ENCODE measurements around the gene CPEB2.
"Not testable (repeated sequence)": the region's sequence is repeated elsewhere in the genome, so short reads cannot be mapped to it uniquely, and the experiment has no call there.

Gene CPEB2

DNA sequence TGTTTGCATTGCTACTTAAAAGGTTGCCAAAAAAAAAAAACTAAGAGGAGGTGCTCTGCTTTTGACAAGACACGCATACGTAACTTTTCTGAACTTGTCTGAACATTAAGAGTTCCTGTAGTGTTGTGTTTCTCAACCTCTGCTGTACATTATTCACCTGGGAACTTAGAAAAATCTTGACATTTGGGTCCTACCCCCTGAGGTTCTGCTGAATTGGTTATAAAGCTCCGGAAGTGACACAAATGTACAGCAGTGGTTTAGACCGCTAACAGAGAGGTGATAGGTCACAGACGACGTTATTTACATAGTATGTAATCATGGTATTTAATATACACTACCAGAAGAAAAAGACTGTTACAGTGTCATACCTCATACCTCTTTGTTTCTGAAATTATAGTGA is 61.1 kb downstream of the CPEB2 start:
- no peak for DNase-seq

DNA sequence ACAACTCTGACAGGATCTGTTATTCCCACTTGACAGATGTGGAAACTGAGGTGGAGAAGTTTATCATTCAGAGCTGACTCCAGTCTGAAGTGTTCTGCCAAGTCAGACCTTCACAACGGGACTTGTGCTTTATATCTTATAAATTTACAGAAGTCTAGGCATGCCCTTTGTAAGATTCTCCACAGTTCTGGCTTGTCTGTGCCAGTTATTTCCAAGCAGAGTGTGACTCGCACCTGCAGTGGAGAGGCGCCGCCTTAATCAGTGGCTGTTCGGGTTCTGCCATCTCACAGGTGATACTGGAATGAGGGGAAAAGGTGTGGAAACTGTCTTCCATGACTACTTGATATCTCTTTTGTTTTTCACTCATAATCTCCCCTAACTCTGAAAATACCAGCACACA is 63.2 kb downstream of the CPEB2 start:
- no peak for DNase-seq

DNA sequence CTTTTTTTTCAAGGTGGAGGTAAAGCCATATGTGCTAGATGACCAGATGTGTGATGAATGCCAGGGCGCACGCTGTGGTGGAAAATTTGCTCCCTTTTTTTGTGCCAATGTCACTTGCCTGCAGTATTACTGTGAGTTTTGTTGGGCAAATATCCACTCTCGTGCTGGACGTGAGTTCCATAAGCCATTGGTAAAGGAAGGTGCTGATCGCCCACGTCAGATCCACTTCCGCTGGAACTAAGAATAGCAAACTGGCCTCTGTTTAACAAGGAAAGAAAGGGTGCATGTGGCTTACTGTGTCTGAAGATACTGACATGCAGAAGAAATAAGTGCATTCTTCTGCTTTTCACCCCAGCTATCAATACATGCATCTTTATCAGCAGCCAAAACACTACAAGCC is 63.9 kb downstream of the CPEB2 start:
- no peak for DNase-seq

DNA sequence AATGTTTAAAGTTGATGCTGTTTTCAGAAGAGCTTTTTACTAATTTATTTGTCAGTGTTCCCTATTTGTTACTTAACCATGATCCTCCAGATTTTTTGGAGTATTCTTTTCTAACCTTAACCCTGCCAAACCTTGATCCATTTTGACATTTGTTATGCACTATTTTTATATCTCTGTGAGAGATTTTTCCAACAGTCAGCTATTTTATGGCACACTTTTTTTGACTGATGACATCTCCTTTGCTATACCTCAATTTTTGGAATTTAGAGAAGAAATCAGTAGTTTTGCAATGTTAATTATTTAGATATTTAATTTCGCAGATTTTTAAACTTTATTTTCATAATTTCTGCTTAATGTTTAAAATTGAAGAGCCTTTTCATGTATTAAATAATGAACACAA is 66.0 kb downstream of the CPEB2 start:
- DNase-seq: no peak

DNA sequence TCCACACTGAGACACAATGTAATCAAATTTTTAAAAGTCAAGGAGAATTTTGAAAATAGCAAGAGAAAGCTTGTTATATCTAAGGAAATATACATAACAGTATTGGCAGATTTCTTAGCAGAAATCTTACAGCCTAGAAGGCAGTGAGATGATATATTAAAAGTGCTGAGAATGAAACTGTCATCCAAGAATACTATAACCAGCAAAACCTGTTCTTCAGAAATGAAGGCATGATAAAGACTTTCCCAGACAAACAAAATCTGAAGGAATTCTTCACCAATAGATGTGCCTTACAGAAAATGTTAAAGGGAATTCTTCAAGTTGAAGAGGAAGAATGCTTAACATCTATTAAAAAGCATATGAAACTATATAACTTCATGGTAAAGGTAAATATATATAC is 73.6 kb downstream of the CPEB2 start:
- DNase-seq: no peak

DNA sequence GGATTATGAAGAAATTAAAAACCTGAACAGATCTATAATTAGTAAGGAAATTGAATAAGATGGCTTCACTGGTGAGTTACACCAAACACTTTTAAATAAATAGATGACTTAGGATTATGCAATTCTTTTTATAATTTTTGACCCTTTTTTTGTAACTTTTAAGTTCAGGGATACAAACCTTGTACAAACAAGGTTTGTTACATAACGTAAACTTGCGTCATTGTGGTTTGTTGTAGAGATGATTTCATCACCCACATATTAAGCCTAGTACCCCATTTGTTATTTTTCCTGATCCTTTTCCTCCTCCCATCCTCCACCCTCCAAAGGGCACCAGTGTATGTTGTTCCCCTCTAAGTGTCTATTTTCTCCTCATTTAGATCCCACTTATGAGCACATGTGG is 75.7 kb downstream of the CPEB2 start:
- DNase-seq: no peak

DNA sequence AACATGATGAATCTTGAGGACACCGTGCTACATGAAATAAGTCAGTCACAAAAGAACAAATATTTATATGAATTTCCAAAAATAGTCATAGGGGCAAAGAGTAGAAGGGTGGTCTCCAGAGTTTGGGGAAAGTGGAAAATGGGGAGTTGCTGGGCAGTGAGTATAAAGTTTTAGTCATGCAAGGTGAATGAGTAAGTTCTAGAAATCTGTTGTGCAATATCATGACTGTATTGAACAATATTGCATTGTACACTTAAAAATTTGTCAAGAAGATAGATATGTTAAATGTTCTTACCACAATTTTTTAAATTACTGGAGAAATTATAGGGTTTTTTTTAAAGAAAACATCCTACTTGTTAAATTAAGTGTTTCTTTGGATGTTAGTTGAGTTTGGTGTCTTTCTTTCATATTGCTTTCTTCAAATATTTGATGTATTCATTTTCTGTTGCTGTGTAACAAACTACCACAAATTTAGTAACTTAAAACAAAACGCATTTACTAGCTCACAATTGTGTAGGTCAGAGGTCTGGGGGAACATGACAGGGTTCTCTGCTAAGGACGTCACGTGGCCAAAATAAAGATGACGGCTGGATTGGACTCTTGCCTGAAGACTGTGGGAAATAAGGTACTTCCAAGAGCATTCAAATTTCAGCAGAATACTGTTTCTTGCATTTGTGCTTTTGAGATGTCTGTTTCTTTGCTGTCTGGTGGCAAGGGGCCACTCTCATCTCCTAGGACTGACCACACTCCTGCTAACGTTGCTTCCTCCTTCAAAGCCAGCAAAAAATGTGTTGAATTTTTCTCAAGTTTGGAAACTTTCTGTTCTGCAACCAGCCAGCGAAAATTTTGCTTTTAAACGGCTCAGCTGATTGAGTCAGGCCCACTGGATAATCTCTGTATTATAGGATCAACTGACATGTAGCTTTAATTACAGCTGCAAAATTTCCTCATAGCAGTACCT is 76.7 kb downstream of the CPEB2 start:
- no peak for DNase-seq

DNA sequence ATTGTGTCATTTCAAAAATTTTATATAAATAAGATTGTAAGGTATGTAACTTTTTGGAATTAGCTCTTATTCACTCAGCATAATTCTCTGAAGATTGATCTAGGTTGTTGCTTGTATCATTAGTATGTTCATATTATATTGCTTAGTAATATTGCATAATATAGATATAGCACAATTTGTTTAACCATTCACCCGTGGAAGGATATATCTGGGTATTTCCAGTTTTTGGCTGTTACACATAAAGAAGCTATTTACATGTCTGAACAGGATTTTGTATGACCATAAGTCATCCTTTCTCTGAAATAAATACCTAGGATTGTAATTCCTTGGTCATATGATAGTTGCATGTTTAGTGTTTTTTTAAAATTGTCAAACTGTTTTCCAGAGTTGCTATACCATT is 82.5 kb downstream of the CPEB2 start:
- DNase-seq: no peak

DNA sequence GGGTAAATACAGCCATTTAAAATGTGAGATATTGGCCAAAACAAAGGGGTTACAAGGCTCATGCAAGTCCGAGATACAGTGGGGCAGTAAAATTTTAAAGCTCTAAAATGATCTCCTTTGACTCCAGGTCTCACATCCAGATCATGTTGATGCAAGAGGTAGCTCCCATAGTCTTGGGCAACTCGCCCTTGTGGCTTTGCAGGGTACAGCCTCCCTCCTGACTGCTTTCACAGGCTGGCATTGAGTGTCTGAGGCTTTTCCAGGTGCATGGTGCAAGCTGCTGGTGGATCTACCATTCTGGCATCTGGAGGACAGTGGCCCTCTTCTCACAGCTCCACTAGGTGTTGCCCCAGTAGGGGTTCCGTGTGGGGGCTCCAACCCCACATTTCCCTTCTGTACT is 83.5 kb downstream of the CPEB2 start:
- DNase-seq: not testable (repeated sequence)

DNA sequence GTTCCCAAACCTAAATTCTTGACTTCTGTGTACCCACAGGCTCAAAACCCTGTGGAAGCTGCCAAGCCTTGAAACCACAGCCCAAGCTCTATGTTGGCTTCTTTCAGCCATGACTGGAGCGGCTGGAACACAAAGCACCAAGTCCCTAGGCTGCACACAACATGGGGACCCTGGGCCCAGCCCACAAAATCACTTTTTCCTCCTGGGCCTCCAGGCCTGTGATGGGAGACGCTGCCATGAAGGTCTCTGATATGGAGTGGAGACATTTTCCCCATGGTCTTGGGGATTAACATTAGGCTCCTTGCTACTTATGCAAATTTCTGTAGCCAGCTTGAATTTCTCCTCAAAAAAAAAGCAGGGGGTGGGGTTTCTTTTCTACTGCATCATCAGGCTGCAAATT is 84.0 kb downstream of the CPEB2 start:
- DNase-seq: not testable (repeated sequence)

DNA sequence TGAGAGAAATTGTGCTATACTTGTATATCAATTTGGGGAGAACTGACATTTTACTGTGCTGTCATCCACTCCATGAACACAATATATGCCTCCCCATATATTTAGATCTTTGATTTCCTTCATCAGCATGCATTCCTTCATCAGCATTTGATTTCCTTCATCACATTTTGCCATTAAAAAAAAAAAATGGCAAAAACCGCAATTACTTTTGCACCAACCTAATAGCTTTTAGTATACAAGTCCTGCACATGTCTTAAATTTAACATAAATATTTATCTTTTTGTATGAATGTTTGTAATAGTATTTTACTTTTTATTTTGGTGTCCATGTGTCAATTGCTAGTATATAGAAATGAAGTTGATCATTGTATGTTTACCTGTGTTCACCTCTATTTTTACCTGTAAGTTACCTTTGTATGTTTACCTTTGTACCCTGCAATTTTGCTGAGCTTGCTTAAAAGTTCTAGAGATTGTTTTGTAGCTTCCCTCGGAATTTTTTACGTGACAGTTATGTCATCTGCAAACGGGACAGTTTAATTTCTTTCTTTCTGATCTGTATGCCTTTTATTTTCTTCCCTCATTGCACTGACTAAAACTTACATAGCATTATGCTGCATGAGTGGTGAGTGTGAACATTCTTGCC is 86.2 kb downstream of the CPEB2 start:
- no peak for DNase-seq

DNA sequence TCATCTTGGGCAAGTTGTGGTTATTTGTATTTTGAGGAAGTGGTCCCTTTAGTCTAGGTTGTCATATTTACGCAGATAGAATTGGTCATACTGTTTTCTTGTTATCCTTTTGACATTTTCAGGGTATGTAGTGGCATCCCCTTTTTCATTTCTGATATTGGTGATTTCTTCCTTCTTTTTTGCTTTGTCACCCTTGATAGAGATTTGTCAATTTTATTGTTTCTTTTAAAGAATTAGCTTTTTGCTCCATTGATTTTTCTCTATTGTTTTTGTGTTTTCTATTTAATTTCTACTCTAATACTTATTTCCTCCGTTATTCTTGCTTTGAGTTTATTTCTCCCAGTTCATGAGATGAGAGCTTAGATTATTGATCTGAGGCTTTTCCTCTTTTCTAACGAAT is 87.7 kb downstream of the CPEB2 start:
- no peak for DNase-seq

DNA sequence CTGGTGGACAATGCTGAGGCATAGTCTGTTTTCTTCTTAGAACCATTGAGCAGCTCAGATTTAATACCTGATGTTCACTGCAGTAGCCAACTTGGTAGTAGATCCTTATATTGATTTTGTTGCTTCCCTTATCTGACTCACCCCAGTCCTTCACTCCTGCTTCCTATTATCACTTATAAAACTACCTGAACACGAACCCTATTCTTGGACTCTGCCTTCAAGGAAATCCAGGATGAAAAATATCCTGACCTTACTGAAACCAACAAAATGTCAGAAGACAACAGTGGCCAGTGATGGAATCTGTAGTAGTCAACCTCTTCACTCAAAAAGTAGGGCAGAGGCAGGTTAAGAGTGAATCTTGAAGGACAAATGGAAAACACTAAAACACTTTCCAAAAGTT is 98.1 kb downstream of the CPEB2 start:
- DNase-seq: no peak

DNA sequence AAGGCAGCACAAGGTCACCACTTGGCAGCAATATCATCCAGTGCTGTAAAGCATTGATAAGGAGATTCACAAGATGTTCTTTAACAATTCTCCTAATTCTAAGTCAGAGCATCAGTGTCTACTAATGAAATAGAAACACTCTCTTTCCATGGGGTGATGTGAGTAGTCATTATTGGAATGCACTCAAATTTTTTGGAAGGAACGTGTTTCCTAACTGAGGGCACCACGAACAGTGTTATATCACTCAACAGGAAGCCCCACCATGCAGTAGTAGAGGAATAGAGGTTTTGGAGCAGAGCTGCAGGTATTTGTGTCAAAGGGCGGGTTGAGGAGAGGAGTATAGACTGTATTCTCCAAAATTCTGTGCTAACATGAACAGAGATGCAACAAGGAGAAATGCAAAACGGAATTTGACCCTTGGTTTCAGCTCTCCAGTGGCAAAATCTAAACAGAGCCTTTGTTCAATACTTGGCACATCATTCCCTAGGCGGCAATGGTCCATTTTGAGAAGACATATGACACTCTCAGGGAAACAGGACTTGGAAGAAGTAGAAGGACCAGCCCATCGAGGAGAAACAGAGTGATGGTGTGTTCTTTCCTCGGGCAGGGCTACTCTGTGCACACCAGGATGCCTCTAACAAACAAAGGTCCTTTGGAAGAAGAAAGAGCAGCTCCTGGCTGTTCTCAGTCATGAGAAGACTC is 98.9 kb downstream of the CPEB2 start:
- no peak for DNase-seq

DNA sequence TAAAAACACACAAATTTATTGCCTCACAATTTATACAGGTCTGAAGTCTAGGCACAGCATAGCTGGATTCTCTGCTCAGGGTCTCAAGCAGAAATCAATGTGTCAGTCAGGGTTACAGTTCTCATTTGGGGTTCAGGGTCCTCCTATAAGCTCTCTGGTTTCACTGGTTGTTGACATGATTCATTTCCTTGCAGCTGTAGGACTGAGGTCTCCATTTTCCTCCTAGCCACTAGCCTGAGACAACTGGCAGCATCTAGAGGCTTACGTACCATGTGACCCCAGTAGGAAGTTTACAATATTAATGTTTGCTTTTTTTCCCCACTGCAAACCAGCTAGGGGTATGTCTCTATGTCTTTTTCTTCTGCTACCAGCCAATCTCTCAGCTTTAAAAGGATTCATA is 102.5 kb downstream of the CPEB2 start:
- DNase-seq: peak; percentile 13 to 25

DNA sequence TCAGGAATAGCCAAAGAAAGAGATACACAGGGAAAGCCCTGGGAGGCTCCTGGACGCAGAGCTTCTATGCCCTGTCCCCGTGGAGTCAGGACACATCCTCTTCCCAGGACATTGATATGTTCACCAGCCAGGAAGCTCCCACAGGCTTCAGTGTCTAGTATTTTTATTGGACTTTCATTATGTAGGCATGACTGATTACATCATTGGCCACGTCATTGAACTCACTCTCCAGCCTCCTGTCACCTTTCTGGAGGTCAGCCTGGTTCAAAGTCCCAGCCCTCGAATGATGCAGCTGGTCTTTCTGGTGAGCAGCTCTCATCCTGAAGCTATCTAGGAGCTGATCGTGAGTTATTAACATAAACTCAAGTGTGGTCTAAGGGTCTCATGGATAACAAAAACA is 104.1 kb downstream of the CPEB2 start:
- no peak for DNase-seq

DNA sequence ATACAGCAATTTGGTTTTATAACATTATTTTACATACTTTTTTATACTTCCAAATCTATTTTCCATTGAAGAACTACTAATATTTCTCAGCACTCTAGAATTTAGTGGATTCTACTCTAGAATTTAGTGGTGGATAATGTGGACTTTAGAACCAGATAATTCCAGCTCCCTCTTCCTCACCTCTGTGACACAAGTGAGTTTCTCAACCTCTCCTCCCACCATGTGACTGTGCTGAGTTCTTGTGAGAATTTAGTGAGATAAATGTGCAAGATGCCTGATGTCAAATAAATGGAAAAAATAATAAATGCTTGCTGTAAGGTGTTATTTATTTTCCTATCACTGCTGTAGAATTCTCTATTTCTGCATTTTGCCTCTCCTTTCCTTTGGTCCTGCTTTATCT is 107.3 kb downstream of the CPEB2 start:
- no peak for DNase-seq

DNA sequence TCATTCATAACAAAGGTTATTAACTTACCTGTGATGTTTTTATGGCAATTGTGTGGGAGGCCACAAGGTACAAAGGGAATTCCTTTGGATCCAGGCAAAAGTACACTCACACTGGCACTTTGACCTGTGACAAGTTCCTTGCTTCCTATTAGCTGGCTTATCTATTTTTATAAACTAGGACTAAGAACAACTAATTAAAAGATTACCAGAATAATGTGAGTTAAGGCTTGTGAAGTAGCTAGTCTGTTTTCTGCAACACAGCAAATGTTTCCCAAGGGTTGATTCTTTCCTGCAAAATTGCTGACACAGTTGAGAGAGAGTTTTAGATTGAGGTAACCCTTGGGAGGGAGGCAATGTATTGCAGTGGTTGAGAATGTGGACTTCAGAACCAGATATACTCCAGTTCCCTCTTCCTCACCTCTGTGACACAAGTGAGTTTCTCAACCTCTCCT is 107.9 kb downstream of the CPEB2 start:
- DNase-seq: no peak

DNA sequence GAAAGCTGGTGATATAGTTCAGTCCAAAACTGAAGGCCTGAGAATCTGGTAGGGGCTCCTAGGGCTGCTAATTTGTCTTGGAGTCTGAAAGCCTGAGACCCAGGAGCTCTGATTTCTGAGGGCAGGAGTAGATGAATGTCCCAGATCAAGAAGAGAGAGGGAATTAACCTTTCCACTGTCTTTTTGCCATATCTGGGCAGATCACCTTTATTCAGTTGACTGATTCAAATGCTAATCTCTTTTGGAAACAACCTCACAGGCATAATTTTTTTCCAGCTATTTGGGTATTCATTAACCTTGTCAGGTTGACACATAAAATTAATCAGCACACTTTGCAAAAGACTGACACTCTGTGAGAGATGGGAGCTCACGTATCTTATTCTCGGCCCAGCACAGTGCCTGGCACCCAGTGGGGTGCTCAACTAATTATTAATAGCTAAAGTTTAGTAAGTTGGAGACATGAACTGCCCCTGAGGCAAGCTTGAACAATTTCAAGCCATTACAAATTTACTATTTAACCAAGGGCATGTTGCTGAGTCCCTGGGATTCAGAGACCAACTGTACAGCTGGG is 114.3 kb downstream of the CPEB2 start:
- DNase-seq: no peak

DNA sequence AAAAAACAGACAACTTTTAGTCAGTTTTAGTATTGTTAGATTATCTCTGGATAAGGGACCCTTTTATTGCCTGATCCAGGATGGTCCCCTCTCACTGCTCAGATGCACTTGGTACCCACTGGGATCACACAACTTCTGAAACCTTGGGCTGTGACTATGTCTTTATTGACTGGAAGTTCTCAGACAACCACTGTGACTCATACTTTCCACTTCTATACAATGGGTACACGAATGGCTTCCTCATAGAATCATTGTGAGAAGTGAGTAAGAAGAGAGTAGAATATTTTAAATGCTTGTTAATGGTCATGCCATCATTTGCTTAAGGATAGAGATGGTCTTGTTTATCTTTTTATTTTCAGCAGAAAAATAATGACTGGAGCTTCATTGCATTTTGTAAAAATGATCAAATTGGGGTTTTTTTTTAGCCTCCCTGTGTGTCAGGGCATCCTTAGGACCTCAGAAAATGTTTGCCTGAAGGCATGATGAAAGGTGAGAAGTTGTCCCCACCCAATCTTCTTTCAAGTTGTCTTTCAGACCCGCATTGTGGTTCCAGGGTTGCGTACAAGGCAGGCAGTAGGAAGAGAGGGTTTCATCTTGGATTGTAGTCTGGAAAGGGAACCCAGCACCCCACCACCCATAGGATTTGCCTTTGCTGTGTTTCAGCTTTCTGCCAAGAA is 115.1 kb downstream of the CPEB2 start:
- DNase-seq: no peak

DNA sequence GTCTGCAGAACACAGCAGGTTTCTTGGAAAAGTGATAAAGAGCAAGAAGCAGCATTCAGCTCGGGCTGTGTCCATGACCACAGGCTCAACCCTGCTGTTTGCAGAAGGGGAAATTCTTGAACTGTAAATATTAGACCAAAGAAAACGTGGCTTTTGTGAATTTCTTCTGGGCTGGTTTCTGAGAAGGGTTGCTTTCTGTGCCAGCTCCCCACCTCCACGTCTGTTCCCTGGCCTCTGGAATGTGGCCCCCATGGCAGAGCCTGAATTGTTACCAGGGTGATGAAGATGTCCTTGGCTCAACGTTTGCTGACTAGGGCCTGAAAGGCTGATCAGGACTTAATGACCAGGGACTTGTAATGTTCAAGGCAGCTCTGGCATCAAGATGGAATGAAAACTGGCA is 116.0 kb downstream of the CPEB2 start:
- no peak for DNase-seq

Measured in Kasumi-1 (cell line).